B cell (primary cell): Measurements from ENCODE around the gene GABRR3.

Experiments used
- CTCF ChIP-seq: fragments of 200-600 bp; IDR thresholded peaks from one replicate; pipeline ENCODE4 v1.8.0; 2022; ENCODE audit warnings: antibody characterized with exemption, mild to moderate bottlenecking
- EZH2 ChIP-seq: IDR thresholded peaks from 2 replicates; pipeline ENCODE4 v1.6.1; 2012; ENCODE audit warnings: borderline replicate concordance, low read depth, mild to moderate bottlenecking, moderate library complexity, low read length; ENCODE audit not compliant: insufficient read depth, poor library complexity, severe bottlenecking

GRCh38 chr3:97996988-97997387 is 38.1 kb downstream of the GABRR3 start:
- TF ChIP-seq CTCF, result no peak
- TF ChIP-seq EZH2, result no peak
